HG03095 (cell line): ENCODE results near the gene EIF2A.
A peak's percentile ranks its signal among the peaks of the same experiment; 100 is the strongest.
"Not testable (repeated sequence)": the region's sequence is repeated elsewhere in the genome, so short reads cannot be mapped to it uniquely, and the experiment has no call there.

Experiments
- ATAC-seq: cut with Tn5 transposase; IDR thresholded peaks from one replicate; pipeline ENCODE4 v1.9.1; 2021; ENCODE audit warnings: moderate library complexity; ENCODE audit not compliant: unreplicated experiment

The EIF2A gene

GRCh38 chr3:150600647-150601530 is 54.3 kb downstream of the EIF2A start:
- ATAC-seq = not testable (repeated sequence)

DNA sequence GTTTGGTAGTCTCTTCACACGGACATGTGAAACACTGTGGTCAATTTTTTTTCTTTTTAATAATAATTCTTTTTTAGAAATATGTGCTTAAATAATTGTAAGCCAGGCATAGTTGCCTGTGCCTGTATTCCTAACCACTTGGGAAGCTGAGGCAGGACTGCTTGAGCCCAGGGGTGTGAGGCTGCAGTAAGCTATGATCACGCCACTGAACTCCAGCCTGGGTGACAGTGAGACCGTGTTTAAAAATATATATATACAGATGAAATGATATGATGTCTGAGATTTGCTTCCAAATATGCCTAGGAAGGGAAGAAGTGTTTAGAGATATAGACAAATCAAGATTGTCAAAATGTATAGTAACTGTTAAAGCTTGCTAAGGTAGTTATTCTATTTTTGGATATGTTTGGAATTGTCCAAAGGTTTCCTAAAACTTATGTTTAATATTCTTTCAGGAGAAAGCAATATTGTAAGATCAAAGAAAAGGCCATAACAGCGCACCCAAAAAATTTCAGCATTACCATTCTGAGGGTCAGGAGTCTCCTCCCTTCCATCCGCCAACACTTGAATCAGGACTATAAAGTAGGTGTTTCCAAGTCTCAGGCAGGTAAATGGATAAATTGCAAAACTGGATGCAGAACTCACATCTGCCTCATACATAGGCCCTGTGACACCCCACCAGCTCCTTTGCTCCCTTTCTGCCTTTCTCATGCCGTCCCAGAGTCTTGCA is 56.0 kb downstream of the EIF2A start:
- peak; percentile 3 for ATAC-seq

DNA sequence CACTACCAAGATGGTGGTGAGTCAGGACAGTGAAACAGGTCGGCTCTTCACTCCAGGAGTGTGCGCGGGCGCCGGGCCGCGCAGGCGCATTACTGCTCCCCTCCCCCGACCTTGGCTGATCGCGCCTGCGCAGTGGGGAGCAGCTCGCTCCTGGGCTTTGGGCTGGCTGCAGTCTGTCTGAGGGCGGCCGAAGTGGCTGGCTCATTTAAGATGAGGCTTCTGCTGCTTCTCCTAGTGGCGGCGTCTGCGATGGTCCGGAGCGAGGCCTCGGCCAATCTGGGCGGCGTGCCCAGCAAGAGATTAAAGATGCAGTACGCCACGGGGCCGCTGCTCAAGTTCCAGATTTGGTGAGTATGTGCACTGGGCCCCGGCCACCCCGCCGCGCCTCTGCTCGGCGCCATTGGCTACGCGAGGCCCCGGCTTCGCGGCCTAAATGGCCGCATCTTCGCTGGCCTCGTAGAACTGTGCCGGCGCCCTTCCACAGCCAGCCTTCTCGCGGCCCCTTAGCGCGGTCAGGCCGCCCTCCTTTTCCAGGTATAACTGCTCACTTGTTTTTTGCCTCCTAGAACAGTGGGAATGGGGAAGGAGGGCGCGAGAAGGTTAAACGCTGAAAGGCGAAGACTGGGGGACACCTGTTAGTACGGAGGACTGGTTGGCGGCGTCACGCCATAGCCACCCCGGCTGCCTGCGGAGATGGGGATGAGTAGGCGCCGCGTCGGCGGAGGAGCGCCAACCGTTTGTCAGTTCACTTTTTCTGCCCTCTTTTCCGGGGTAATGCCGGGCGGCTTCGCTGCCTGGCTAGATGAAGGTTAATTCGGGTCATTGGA is 56.8 kb downstream of the EIF2A start, which contains the start of gene SELENOT:
TSS of gene SELENOT (plus strand) at position 169 of the 827 bp plus-strand sequence. CDS start at position 211, 42 bp downstream.
- peak; percentile 46 for ATAC-seq

DNA sequence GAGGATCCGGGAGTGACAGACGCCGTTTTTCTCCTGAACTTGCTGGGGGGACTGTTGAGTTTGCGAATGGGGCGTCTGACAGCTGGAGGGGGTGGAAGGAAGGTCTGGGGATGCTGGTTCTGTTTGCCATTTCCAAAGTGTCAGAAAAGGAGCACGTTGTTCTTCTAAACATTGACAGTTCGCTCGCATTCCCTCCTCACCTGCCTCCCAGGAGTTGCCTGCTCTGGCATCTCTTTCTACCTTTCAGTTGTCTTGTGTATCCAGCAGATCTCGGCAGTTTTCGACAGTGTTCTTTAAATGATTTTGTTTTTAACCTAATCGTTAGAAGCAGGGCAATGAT is 57.4 kb downstream of the EIF2A start:
- peak; percentile 1 for ATAC-seq

DNA sequence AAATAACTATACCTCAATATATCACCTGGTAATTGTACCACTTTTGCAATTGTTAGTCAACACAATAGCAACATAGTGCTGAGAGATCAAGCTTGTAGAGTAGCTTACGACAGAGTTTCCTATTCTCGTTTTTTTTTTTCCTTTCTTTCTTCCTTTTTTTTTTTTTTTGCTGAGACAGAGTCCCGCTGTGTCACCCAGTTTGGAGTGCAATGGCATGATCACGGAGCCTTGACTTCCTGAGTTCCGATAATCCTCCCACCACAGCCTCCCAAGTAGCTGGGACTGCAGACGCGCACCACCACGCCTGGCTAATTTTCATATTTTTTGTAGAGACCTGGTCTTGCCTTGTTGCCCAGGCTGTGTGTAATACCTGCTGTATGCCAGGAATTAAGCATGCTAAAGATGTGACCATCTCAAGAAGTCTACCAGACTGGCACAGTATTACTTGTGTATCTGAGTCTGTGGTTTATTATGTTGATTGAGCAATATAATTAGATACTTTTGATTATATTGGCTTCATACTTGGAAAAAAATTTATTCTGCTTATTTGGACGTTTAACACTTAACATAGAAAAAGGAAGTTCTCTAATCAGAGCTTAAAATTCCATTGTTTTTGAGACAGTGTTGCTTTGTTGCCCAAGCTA is 59.5 kb downstream of the EIF2A start:
- ATAC-seq = no peak

DNA sequence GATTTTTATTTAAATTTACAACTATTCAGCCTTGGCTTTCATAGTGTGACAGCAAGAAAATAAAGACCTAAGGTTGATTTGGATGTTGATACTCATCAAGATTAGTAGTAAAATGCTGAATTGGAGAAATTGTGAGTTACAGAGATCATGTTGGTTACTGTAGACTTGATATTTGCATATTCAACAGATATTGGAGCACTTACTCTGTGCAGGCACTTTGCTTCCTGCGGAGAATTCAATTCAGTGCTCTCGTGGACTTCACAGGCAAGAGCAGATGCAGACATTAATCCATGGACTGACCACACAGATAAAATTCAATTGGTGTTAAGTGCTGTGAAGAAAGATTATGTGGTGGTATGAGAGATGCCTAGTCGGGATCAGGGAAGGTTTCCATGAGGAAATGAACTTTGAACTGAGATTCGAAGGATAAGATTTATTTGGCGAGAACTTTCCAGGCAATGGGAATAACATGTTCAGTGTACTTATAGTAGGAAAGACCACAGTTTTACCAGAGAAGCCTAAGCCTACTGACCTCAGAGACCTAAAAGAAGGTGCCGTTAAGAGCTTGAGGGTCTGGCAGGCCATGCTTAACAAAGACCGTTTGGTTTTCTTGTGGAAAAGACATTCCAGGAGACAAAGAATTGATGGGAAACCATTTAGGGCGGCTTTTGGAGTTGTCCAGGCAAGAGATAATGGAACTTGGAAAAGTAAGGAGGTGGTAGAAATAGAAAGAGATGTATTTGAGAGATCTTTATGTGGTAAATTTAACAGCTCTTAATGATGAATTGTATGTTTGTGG is 60.9 kb downstream of the EIF2A start:
- ATAC-seq = no peak

GRCh38 chr3:150609988-150610387 is 63.4 kb downstream of the EIF2A start:
- no peak for ATAC-seq

DNA sequence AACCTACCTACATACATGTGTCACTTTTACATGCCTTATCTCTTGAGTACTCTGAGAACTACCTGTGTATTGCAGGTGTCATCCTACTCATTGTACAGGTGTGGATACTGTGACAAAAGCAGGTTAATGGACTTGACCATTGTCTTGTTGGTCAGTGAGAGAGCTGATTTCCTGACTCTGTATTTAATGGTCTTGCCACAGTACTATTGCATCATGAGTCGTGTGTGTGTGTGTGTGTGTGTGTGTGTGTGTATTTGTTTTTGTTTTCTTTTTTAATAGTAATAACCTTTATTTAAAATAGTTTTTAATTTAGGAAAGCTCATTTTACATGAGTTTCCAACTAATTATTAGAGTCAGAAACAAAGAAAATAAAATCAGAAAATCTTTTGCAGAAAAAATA is 64.2 kb downstream of the EIF2A start:
- no peak for ATAC-seq

- ATAC-seq = no peak
Observed at GRCh38 chr3:150611666-150612065, 65.1 kb downstream of the EIF2A start.

DNA sequence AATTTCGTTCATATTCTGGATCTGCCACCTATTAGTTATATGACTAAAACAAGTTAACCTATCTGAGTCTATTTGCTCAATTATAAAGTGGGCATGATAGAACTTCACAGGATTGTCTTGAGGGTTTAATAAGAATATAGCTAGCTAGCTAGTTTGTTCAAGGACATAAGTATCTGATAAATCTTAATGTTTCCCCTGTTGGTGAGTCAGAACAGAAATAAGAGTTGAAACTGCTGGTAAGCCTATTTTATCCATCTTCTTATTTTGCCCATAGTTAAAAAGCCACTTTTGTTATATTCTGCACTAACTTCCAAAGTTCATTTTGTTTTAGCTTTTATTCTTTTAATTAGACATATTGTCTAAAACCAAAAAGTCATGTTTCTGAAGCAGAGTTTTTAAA is 65.9 kb downstream of the EIF2A start:
- ATAC-seq = no peak

DNA sequence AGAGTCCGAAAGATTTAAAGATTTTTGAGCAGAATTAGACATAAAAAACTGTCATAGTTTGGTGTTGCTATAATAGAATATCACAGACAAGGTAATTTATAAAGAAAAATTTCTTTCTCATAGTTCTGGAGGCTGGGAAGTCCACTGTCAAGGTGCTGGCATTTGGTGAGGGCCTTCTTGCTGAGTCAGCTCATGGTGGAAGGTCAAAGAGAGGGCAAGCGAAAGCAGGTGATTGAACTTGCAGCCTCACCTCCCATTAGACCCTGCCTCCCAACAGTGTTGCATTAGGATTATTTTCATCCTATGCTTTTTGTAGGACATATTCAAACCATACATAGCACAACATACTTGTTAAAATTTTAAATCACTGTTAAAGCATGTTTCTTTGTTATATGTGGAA is 66.4 kb downstream of the EIF2A start:
- ATAC-seq = no peak

GRCh38 chr3:150613709-150614480 is 67.3 kb downstream of the EIF2A start:
- ATAC-seq = no peak

- ATAC-seq = no peak
Observed at GRCh38 chr3:150620002-150620689, 73.6 kb downstream of the EIF2A start.

DNA sequence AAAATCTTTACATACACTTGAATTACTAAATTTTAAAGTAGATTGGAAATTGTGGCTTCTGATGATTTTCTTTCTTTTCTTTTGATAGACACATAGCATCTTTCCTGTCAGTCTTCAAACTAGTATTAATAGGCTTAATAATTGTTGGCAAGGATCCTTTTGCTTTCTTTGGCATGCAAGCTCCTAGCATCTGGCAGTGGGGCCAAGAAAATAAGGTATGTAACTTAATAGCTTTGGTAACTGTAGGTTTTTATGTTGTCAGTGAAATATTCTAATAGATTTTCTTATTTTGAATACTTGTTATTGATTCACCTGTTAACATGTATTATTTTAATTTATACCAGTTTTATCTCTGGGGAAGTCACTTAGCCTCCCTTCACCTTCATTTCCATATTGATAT is 76.4 kb downstream of the EIF2A start:
- not testable (repeated sequence) for ATAC-seq

GRCh38 chr3:150623945-150624344 is 77.4 kb downstream of the EIF2A start:
- no peak for ATAC-seq

- no peak for ATAC-seq
Observed at GRCh38 chr3:150626148-150626930, 79.8 kb downstream of the EIF2A start.

DNA sequence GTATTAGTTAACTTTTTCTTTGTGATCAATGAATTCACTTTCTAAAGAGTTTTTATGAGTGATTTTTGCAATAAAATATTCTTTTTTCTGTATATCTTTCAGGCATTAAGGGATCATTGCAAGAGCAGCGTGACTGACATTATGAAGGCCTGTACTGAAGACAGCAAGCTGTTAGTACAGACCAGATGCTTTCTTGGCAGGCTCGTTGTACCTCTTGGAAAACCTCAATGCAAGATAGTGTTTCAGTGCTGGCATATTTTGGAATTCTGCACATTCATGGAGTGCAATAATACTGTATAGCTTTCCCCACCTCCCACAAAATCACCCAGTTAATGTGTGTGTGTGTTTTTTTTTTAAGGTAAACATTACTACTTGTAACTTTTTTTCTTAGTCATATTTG is 81.0 kb downstream of the EIF2A start:
- ATAC-seq = no peak
